ENCODE results near the gene MVB12B. TPM values are rescaled to one million over a fixed set of nuclear protein-coding genes. Genes with fewer than 3 reads are reported as not detected.

The MVB12B gene
- total and polyA plus RNA-seq, 2 of the 4 experiments (the other 2 are of a cell fraction) = 2.0 to 4.0 TPM

DNA sequence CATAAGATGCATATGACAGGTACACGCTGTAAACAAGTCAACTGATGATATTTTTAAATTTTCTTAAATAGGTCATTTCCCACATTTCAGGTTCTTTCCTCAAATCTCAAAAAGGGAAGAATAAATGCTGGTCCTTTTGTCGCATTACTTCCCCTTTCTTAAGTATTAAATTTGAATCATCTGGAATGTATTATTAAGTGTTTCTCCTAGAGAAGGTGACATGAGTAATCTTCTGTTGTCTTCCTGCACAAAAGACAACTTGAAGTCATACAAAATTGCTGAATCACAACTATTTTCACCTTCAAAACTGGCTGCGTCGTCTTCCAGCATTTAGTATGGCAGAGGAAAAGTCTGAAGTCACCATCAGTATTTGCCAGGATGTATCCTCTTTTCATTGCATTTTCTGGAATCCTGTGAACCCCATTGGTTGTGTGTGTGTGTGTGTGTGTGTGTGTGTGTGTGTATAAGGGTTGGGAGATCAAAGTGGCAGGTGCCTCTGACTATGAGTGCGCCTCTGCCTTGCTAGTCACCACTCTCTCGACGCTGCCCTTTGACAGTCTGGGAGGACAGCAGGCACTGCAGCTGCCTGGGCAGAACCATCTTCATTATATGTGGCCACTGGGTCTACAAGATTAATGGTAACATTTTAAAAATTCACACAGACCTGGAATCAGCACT is 86.9 kb downstream of the MVB12B start:
- H3K23ac ChIP-seq (ENCODE audit: low read depth, low read length) = no peak overlapping the region
- no peak overlapping the region for H2AFZ ChIP-seq (replicated peaks; ENCODE audit: low read length, poor library complexity)
- no CpG with 5 or more reads among the region's 7 CpGs for WGBS, 2 experiments (ENCODE audit: extremely low coverage in 2 of 2, insufficient read length in 1 of 2)
- no peak overlapping the region for H4K8ac ChIP-seq (ENCODE audit: low read depth in 2 of 2, low read length in 2 of 2)
- no peak overlapping the region for H4K91ac ChIP-seq (ENCODE audit: insufficient read depth, low read depth, low read length)
- TF ChIP-seq CHD1 (IDR thresholded peaks at IDR 0.05; ENCODE audit: low read depth, low read length) (no peak), SMC3 (IDR thresholded peaks at IDR 0.05; ENCODE audit: low read depth, low read length) (no peak), MAZ (IDR thresholded peaks at IDR 0.05; ENCODE audit: borderline replicate concordance, low read depth, low read length) (no peak), NFE2L2 (IDR thresholded peaks at IDR 0.05; ENCODE audit: low read depth, low read length) (no peak), MAFK (IDR thresholded peaks at IDR 0.05; ENCODE audit: low read depth, low read length) (no peak), MXI1 (IDR thresholded peaks at IDR 0.05; ENCODE audit: borderline replicate concordance, low read depth, low read length) (no peak), FOS (IDR thresholded peaks at IDR 0.05; ENCODE audit: low read depth, low read length) (no peak), RAD21 (IDR thresholded peaks at IDR 0.05; ENCODE audit: low read length) (no peak), POLR2A (IDR thresholded peaks at IDR 0.05; ENCODE audit: low read depth, low read length) (no peak), RFX5 (IDR thresholded peaks at IDR 0.05; ENCODE audit: low read depth, low read length) (no peak), RCOR1 (IDR thresholded peaks at IDR 0.05; ENCODE audit: insufficient replicate concordance, low read length) (no peak), BHLHE40 (IDR thresholded peaks at IDR 0.05; ENCODE audit: low read depth, low read length) (no peak), CEBPB (IDR thresholded peaks at IDR 0.05; ENCODE audit: low read depth, low read length) (no peak)
- TF ChIP-seq, protein P1, sequence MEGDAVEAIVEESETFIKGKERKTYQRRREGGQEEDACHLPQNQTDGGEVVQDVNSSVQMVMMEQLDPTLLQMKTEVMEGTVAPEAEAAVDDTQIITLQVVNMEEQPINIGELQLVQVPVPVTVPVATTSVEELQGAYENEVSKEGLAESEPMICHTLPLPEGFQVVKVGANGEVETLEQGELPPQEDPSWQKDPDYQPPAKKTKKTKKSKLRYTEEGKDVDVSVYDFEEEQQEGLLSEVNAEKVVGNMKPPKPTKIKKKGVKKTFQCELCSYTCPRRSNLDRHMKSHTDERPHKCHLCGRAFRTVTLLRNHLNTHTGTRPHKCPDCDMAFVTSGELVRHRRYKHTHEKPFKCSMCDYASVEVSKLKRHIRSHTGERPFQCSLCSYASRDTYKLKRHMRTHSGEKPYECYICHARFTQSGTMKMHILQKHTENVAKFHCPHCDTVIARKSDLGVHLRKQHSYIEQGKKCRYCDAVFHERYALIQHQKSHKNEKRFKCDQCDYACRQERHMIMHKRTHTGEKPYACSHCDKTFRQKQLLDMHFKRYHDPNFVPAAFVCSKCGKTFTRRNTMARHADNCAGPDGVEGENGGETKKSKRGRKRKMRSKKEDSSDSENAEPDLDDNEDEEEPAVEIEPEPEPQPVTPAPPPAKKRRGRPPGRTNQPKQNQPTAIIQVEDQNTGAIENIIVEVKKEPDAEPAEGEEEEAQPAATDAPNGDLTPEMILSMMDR (conservative IDR thresholded peaks at IDR 0.05; ENCODE audit: low read depth, low read length) = no peak
- TF ChIP-seq, protein P2, sequence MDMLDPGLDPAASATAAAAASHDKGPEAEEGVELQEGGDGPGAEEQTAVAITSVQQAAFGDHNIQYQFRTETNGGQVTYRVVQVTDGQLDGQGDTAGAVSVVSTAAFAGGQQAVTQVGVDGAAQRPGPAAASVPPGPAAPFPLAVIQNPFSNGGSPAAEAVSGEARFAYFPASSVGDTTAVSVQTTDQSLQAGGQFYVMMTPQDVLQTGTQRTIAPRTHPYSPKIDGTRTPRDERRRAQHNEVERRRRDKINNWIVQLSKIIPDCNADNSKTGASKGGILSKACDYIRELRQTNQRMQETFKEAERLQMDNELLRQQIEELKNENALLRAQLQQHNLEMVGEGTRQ (IDR thresholded peaks at IDR 0.05; ENCODE audit: low read depth, low read length) = no peak
- TF ChIP-seq, protein P3, sequence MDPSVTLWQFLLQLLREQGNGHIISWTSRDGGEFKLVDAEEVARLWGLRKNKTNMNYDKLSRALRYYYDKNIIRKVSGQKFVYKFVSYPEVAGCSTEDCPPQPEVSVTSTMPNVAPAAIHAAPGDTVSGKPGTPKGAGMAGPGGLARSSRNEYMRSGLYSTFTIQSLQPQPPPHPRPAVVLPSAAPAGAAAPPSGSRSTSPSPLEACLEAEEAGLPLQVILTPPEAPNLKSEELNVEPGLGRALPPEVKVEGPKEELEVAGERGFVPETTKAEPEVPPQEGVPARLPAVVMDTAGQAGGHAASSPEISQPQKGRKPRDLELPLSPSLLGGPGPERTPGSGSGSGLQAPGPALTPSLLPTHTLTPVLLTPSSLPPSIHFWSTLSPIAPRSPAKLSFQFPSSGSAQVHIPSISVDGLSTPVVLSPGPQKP (IDR thresholded peaks at IDR 0.05; ENCODE audit: borderline replicate concordance, low read depth, low read length) = no peak
- no peak overlapping the region for H3K4ac ChIP-seq (ENCODE audit: low read depth, low read length)
- H2AK5ac ChIP-seq (ENCODE audit: low read depth, low read length) = no peak overlapping the region
- H2AK9ac ChIP-seq (replicated peaks; ENCODE audit: low read depth, low read length, poor library complexity) = no peak overlapping the region
- H2BK5ac ChIP-seq (ENCODE audit: low read depth, low read length, poor library complexity, severe bottlenecking) = no peak overlapping the region
- no peaks in the 10 kb centered on the region for H3K36me3 ChIP-seq (ENCODE audit: control insufficient read depth, insufficient read depth, low read length)
- H3K4me2 ChIP-seq (ENCODE audit: low read depth, low read length) = no peak overlapping the region
- H3K27ac ChIP-seq (ENCODE audit: insufficient read depth, low read length) = no peak overlapping the region
- CTCF ChIA-PET = no interaction called here
- no peak overlapping the region for H2BK120ac ChIP-seq (ENCODE audit: low read depth, low read length)
- no peak overlapping the region for H2BK15ac ChIP-seq (ENCODE audit: low read depth, low read length)
- BruUV-seq (replicated peaks) = no TSS peak
- H3K9ac ChIP-seq (ENCODE audit: low read depth, low read length) = no peak overlapping the region
- no peak for ATAC-seq (ENCODE audit: low read depth)
- intact Hi-C loops (cut with micrococcal nuclease) (no loop called here), in situ Hi-C loops (cut with MboI; ENCODE audit: low sequenced_read_pairs) (no loop called here), dilution Hi-C loops (cut with HindIII; ENCODE audit: low sequenced_read_pairs, unreplicated experiment) (no loop called here)
- H3K9me3 ChIP-seq (ENCODE audit: control insufficient read depth, insufficient read depth, low read length) = no peaks in the 10 kb centered on the region
- no peaks in the 10 kb centered on the region for H3K4me1 ChIP-seq (ENCODE audit: control insufficient read depth, insufficient read depth, low read length)
- H4K5ac ChIP-seq (ENCODE audit: low read depth, low read length) = no peak overlapping the region
- no peak overlapping the region for H3K4me3 ChIP-seq (ENCODE audit: insufficient read depth, low read depth, low read length)
- H4K20me1 ChIP-seq (ENCODE audit: insufficient read depth, low read length) = no peaks in the 10 kb centered on the region
- no peak overlapping the region for H3K56ac ChIP-seq (ENCODE audit: extremely low read depth, insufficient read depth, low read length)
- H3K27me3 ChIP-seq (ENCODE audit: control insufficient read depth, insufficient read depth, low read length) = no peaks in the 10 kb centered on the region
- no peak for DNase-seq
- H3K79me1 ChIP-seq (ENCODE audit: low read depth in 1 of 2, low read length in 2 of 2) = no peaks in the 10 kb centered on the region
- POLR2A ChIA-PET (ENCODE audit: unreplicated experiment) = no interaction called here
- peaks cover 3% of the 10 kb centered on the region for H3K9me1 ChIP-seq (ENCODE audit: insufficient read depth, low read length)
- H3K14ac ChIP-seq (replicated peaks; ENCODE audit: low read depth, low read length) = no peak overlapping the region
- no peak overlapping the region for H2BK20ac ChIP-seq (ENCODE audit: low read depth, low read length)
- H3K18ac ChIP-seq (ENCODE audit: low read depth, low read length) = no peak overlapping the region
